ENCODE results near the gene FASN.

The FASN gene

DNA sequence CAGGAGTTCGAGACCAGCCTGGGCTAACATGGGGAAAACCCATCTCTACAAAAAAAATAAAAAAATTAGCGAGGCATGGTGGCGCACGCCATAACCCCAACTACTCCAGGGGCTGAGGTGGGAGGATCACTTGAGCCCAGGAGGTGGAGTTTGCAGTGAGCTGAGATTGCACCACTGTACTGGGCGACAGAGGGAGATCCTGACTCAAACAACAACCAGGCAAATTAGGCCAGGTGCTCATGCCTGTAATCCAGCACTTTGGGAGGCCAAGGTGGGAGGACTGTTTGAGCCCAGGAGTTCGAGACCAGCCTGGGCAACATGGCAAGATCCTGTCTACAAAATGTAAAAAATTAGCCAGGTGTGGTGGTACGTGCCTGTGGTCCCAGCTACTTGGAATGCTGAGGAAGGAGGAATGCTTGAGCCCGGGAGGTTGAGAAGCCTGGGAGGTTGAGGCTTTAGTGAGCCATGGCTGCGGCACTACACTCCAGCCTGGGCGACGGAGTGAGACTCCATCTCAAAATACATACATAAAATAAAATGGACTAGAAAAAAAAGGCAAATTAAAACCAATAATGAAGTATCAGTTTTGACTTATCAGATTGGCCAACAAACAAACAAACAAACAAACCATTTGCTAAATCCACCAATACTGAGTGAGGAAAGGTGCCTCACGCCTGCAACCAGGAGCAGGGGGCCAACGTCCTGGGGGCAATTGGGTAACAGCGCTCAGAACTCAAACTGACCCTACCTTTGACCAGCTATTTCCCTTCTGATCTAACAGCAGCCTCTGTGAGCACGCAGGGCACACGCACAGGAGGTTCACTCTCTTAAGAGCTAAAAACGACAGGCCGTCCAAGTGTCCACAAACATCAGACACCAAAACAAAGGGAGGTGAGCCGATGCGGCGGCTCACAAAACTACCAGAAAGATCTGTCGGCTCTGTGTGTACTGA is 19.4 kb upstream of the FASN start:
- no peak for DNase-seq

DNA sequence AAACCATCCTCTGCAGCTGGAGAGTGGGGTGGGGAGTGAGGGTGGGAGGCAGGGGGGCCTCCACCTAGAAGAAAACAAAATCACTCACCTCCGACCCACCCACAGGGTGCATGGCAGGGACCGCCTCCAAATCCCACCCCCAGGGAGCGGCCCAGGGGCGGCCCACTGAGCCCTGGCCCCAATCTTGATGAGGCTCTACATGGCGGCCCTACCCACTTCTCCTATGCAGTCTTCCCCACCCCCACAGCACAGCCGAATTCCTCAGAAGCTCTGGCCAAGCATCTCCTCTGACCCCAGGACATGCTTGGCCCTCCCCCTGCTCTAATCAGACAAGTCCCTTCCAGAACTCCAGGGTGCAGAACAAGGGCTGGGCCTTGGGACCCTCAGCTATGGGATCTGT is 18.2 kb upstream of the FASN start:
- DNase-seq = no peak

DNA sequence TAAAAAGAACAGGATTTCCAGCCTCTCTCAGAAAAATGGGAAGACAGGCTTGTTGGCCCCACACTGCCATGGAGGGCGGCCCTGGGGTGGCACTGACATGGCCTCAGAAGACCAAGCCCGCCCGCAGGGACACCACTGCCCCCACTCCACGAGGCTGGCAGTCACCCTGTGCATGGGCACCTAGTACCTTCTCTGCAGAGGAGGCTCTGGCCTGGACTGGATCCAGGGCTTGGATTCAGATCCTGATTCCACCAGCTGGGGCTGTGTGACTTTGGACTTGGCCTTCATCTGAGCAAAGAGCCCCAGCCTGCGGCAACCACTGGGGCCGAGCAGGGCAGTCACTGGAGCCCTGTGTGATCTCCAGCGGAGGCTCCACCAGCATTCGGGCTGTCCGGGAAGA is 16.8 kb upstream of the FASN start:
- no peak for DNase-seq

DNA sequence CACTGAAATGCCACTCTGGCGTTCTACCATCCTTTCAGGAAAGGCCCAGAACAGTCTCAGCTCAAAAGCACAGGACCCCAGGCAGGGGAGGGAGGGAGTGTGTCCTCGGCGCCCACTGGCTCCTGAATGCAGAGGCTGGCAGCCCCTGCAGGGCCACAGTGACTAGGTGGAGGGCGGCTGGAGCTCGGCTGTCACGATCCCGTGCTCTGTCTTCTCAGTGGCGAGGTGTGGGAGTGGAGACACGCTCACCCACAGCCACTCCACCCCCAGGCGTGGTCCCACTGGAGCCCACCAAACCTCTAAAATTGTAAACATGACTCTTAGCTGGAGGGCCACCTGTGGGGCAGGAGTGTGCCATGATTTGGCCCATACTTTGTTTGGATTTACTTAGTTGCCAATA is 16.4 kb upstream of the FASN start:
- no peak for DNase-seq

DNA sequence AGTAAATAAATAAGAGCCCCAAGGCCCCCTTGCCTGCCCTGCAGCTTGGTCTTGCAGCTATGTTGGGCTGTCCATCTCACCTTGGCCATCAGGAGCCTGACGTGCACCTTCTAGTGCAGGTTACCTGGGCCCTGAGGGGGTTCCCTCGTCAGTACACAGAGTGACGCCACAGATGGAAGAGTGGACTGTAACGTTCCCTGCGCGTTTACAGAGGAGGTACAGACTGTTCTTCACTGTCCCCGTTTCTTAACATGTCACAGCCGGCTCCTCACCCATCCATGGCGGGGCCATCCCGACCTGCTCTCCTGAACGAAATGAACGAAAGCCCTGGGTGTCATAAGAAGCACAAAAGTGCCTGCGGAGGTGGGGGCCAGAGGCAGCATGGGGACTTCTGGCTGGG is 15.9 kb upstream of the FASN start:
- no peak for DNase-seq

DNA sequence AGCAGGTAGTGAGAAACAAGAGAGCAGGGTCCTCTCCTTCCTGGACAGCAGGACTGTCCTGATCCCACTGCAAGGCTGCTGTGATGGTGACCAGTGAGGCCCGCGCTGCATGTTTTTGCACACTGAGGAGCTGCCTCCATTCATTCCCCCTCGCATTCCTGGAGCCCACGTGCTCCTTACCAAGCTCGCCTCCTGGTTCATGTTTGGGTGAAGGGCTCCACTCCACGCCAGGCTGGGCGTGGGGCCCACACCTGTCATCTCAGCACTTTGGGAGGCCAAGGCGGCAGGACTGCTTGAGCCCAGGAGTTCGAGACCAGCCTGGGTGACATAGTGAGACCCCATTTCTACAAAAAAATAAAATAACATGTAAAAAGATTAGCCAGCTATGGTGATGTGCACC is 15.4 kb upstream of the FASN start:
- DNase-seq = no peak

DNA sequence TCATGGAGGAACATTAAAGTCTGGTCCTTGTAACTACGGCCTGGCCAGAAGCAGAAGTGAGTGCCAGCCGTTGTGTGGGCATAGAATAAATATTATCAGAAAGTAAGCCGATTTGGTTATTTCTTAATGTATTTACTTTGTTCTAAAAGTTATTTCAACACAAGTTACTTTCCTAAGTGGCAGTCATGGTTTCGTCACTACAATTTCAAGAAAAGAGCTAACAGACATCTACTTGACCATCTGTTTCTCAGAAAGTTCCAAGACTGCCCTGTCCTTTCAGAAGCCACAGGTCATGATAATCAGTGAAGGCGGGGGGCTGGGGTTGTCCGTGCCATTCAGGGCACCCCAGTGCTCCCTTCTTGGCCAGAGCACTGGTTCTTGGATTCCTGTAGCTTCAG is 14.9 kb upstream of the FASN start:
- no peak for DNase-seq

DNA sequence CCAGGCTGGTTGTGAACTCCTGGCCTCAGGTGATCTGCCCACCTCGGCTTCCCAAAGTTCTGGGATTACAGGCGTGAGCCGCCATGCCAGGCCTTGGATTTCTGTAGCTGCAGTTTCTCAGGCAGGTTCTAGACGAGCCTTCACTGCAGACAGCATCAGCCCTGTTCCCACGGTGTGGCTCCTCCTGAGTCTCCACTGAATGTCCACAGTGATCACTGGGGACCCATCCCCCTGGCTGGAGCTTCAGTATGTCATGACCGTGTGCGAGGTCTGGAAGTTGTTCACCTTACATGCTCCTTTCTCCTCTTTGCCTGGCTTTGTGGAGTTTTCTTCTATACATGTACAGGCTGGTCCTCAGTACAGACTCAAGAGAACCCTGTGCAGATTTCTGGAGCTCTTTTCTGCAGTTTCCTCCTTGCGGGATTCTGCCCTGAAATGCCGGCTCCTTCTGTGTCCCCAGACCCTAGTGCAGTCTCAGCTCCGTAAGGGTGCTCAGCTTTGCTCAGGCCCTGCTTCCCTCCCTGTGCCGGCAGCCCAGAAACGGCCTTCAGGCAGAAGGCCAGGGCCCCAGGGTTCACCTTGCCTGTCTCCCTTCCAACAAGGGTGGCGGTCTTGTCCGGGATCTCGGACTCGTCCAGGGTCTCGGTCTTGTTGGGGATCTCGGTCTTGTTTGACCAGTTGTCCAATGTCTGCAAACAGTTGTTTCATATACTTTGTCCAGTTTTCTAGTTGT is 14.3 kb upstream of the FASN start:
- no peak for DNase-seq

DNA sequence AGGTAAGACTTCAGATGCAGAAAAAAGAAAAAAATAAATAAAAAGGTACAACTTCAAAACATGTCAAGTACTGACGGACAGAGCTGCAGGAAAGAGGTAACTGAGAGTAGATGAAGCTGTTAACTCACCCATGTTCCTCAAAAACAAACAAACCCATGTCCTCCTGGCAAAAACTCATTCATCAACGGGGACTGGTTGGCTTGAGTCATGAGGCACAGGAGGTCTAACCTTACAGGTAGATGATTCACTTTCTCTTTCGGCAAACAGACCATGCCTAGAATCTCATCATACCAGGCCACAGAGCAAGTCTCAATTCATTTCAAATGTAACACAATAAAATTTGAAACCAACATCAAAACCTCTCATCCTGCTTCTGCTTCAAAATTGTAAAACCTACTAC is 12.3 kb upstream of the FASN start:
- DNase-seq = no peak

DNA sequence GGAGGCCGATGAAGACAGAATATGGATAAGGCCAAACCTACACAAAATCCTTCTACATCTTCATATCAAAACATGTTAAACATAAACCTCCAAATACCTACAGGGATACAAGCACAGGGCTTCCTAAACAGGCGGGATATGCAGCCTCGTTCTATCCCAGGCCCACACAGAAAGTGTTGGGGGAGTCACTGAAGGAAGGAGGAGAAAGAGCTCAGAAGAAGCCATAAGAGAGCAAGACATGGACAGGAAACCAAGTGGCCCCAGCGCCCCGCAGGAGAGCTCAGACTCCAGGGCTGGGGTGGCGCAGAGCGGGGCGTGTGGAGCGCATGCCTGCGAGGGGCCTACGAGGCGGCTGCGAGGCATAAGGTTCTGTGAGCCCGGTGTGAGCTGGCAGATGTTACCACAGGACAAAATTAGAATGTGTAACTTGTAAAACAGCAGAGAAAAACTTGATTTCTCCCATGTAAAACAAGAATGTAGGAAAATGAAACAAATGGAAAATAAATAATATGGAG is 11.0 kb upstream of the FASN start:
- no peak for DNase-seq

DNA sequence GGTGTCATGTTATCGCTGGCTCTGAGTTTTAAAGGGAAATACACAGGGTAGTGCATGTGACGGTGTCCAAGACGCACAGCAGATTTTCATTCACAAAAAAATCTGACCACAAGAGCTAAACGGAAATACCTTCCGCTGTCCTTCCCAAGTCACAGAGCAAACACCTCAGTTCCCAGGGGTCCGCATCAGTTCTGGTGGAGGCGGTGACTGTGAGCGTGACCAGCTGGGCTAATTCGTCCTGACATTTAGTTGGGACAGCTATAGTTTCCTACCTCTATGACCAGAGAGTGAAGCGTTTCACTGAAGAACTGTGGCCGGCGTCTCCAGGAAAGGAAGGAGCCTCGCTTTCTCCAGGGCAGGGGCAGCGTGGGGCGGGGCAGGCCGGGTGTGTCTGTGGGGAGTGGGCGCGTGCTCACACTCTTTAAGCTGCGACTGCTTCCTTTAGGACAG is 10.5 kb upstream of the FASN start:
- DNase-seq = no peak

DNA sequence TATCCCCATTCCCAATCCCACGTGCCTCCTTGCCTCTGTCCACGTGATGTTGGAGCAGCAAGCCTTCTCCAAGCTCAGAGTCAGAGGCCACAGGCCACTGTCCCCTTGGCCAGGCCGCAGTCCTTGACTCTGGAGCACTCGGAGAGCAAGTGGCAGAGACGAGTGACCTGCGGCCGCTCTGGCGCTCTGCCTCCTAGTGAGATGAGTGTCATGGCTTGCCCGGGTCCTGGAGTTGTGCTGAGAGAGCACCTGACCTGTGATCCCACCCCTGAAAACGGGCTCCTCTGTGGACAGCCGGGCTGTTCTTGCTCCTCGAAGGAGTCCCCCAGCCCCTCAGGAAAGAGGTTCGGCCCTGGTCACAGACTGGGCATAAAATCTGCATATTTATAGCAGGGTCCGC is 10.0 kb upstream of the FASN start:
- DNase-seq = no peak

DNA sequence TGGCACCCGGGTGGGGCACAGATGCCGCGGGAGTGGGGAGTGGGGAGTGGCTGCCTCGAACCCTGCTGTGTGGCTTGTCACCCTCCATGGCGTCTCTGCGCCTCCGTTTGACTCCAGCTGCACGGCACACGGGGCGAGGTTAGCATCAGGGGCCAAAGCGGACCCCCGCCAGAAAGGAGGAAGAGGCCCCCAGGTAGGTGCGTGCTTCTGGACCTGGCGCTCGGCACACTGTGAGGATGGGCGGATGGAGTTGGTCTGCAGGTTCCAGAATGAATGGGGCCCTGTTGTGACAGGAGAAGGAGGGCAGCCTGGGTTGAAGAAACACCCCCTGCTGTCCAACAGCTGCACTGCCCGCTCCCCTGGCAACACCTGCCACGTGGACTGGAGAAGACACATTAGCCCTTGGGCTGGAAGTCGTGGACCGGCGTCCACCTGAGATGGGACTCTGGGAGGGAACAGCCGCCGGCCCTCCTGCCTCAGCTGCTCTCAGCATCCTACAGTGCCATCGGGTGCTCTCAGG is 9.4 kb upstream of the FASN start:
- no peak for DNase-seq

DNA sequence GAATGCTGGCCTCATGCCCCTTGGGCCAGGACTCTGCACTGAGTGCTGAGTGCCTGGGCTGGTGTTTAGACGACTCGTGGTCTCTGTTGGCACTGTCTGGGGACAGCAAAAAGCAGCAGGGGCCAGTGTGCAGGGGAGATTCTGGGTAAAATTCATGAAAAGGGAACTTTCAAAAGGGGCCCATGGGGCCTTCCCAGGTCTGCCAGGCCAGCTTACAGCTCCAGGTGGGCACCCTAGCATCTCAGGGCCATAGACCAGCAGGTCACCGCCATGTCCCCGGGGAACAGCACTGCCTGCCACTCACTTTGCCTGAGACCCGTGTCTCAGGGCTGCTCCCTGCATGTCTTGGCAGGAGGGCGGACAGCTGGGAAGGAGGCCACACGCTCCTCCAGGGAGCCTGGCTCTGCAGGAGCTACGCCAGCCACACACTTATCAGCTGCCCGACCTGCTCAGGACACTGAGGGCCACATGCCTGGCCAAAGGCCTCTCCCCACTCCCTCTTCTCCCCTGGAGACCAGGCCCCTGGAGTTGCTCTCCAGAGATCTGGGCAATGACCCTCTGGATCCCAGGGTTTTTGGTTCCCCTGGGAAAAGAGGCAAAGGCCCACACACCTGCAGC is 8.8 kb upstream of the FASN start:
- DNase-seq = no peak

DNA sequence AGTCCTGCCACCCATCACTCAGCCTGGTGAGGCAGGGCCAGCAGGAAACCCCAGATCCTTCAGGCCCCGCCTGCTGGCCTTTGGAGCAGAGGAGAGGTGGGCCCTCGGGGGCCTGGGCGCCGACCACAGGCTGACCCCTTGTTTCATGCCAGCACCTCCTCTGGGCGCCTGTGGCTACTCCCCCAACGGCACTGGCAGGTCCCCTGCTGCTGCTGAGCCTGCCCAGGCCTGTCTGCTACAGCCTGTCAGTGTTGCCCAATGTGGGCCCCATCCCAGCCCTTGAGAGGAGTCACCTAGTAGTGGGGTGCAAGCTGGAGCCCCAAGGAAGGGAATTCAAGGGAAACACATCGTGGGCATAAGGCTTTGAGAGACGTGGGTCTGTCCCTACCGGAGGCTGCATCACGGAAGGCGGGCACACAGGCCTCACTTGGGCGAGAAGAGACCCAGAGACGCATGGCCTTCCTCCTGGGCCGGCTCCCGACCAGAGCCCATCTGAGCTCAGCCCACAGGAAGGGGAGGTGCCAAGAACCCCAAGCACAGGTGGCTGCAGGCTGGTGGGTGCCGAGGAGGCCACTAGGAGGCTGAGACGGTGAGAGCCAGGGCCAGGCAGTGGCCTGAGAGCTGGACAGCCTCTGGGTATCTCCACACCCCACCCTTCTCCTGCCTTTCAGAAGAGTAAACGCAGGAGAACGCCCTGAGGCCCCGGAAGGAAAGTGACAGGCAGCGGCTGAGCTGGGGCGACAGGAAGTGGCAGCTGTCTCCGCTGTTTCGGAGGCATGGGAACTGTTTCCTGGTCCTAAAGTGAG is 8.0 kb upstream of the FASN start:
- DNase-seq = peak in 4 of 5 donors; percentile 28 to 80 (median 42)

DNA sequence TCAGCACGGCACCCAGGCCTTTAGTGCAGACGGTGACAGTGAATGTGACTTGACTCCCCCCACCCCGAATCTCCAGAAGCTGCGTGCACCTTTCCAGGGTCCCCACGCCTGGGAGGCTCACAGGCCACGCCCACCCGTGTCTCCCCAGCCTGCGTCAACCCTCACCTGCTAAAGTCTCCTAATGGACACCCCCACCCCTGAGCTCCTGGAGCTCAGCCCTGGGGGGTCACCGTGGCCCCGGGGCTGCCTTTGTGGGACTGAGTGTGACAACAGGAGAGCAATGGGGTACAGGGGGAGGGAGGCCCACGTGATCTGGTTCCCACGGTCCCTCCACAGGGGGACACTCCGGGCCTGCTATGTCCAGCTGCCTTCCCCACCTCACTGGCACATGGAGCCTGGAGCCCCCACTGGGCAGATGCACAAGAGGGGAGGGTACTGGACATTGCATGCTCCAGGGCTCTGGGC is 7.4 kb upstream of the FASN start:
- no peak for DNase-seq

DNA sequence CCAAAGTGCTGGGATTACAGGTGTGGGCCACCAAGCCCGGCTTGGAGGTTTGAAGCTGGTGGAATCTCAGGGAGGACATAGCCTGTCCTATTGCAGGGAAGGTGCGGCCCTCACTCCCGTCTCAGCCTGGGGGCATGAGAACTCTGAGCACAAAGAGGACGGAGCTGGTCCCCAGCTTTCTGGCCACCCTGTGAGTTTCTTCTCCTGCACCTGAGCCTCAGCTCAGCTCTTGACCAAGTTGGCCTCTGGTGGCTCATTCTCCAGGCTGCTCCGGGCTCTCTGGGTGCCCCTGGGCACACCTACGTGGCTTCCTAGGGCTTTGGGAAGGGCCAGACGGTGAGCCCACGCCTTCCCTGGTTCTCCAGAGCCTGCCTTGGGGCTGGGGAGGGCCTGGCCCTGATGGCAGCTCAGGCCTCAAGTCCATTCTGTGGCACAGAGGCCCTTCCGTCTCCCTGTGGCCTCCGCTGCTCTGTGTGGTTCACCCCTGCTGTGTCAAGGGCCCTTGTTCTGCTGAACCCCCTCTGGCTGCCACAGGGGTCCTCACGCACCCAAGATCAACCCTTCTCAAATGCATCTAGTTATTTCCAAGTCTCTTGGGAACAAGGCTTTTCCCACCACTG is 6.9 kb upstream of the FASN start:
- no peak for DNase-seq

DNA sequence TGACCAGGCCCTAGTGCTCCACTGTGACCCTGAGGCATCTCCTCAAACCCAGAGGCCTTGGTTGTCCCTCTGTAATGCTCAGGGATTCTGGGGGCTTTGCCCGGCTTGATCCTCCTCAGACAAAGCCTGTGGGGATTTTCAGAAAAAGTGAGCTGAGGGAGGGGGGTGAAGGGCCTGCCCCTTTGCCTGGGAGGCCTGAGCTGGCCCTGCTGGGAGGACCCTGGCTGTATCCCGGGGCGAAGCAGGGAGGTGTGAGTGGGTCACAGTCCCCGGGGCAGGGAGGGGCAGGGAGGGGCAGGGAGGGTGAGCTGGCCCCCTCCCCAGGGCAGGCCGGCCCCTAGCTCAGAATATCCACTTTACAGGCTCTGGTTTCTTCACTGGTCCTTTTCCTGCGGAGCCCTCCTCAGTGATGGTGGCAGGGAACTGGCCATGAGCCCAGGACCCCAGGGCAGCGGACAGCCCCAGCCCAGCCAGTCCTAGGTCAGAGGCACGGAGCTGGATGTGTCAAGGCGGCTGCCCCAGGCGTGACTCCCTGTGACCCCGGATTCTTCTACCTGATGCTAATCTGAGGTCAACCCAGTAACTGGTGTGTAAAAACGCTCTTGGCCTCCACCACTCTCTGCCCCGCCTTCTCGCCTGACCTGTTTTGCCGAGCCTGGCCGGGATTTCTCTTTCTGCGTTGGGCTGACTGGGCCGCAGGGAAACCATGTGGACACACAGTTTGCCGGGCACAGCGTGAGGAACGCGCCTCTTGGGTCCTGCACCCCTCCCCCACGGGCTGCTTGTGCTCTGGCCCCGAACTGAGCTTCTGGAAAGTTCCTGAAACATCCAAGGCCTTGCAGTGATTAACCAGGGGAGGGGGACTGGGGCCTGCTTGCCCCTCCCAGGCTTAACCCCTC is 5.8 kb upstream of the FASN start:
- no peak for DNase-seq

DNA sequence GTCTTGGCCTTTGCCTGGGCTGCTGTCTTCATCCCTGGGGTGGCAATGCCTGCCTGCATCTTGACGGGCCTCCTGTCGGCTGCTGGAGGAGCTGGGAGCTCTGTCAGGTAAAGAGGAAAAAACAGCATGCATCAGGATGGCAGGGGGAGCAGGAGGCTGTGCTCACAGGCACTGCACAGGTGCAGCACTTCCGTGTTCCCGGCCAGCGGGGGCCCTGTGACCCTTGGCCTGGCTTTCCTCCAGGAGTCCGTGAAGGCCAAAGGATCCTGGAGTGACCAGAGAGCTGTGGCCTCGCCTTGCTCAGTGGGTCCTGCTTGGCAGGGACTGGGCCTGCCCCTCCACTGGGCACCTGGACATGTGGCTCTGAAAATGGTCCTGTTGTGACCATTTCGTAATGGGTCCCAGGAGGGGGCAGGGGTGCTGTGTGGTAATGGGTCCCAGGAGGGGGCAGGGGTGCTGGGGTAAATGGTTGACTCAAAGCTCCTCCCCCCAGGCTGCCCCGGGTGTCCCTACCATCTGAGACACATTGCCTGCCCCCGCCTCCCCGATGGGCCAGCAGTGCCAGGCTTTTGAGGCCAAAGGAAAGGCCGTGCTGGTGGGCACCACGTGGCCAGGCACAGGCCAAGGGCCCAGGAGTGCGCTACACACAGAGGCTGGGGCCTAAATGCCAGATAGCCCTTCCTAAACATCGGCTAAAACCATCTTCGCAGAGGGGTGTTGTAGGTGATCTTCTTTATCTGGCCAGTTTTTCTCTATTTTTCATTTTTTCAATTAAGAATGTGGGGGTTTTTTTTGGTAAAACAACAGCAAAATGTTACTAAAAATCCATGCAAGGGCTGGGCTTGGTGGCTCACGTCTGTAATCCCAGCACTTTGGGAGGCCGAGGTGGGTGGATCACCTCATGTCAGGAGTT is 4.0 kb upstream of the FASN start:
- no peak for DNase-seq
